Neural progenitor cell (in vitro differentiated cells): ENCODE measurements around the gene RFX8.

Experiments used
- EZH2 ChIP-seq: fragments of 200-600 bp; sonication (generic); IDR thresholded peaks from 2 replicates; pipeline ENCODE4 v1.6.1; 2017; ENCODE audit warnings: antibody characterized with exemption, mild to moderate bottlenecking, moderate library complexity
- EZH2phosphoT487 ChIP-seq: fragments of 200-600 bp; sonication (generic); IDR thresholded peaks from 2 replicates; pipeline ENCODE4 v1.6.1; 2017; ENCODE audit warnings: antibody characterized with exemption
- TF ChIP-seq, protein P1 (sequence below): fragments of 200-600 bp; sonication (generic); IDR thresholded peaks from 2 replicates; pipeline ENCODE4 v1.5.1; 2017; ENCODE audit warnings: antibody characterized with exemption, mild to moderate bottlenecking

DNA sequence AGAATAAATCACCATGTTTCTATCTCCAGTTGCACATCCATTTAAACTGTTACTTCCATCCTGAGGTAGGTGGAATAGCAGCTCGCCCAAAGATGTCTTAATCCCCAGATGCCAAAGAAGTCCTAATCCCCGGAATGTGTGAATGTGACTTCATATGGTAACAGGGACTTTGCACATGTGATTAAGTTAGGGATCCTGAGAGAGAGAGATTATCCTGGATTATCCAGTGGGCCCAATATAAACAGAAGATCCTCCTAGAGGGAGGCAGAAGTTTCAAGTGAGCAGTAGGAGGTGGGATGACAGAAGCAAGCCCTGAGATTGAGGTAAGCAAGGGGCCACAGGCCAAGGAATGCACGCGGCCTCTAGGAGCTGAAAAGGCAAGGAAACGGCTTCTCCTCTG, 107.4 kb downstream of the RFX8 start:
- TF ChIP-seq EZH2, result no peak
- TF ChIP-seq EZH2phosphoT487, result no peak
- TF ChIP-seq, protein P1, sequence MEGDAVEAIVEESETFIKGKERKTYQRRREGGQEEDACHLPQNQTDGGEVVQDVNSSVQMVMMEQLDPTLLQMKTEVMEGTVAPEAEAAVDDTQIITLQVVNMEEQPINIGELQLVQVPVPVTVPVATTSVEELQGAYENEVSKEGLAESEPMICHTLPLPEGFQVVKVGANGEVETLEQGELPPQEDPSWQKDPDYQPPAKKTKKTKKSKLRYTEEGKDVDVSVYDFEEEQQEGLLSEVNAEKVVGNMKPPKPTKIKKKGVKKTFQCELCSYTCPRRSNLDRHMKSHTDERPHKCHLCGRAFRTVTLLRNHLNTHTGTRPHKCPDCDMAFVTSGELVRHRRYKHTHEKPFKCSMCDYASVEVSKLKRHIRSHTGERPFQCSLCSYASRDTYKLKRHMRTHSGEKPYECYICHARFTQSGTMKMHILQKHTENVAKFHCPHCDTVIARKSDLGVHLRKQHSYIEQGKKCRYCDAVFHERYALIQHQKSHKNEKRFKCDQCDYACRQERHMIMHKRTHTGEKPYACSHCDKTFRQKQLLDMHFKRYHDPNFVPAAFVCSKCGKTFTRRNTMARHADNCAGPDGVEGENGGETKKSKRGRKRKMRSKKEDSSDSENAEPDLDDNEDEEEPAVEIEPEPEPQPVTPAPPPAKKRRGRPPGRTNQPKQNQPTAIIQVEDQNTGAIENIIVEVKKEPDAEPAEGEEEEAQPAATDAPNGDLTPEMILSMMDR, result no peak
